ENCODE data around the gene TP53BP2. TPM values are rescaled to one million over a fixed set of nuclear protein-coding genes. Genes with fewer than 3 reads are reported as not detected.
"Not testable (repeated sequence)": the region's sequence is repeated elsewhere in the genome, so short reads cannot be mapped to it uniquely, and the experiment has no call there.

TP53BP2 gene
- total and polyA plus RNA-seq, 3 experiments from 2014 or later: 16.5 to 59.6 (median 59.5) TPM

GRCh38 chr1:223741861-223742260 lies 103.9 kb downstream of the TP53BP2 start:
- H3K9me3 Mint-ChIP-seq: no peaks in the 10 kb centered on the region
- H3K4me1 Mint-ChIP-seq: peaks cover 5 to 16% (median 14%) of the 10 kb centered on the region in 3 donors
- CTCF ChIA-PET: interaction anchor here (1.0 to 2.8 kb wide), 2 partner anchors 9 to 43 kb away, joined by 4 to 7 read pairs; no protein-coding TSS in a partner anchor
- Histone ChIP-seq H3K4me1 (ENCODE audit: insufficient read depth, low read length) (no peaks in the 10 kb centered on the region), H3K9me3 (ENCODE audit: low read length) (no peaks in the 10 kb centered on the region), H3K27me3 (ENCODE audit: insufficient read depth, low read length, poor library complexity, severe bottlenecking) (no peaks in the 10 kb centered on the region), H3K27ac (ENCODE audit: low read depth, low read length) (no peak overlapping the region), H3K36me3 (ENCODE audit: insufficient read depth, low read length) (peaks cover 9% of the 10 kb centered on the region), H3K4me3 (ENCODE audit: low read length) (no peak overlapping the region)
- DNase-seq: no peak
- no peak overlapping the region for H3K4me3 Mint-ChIP-seq
- no peaks in the 10 kb centered on the region for H3K27me3 Mint-ChIP-seq
- POLR2A ChIA-PET: no interaction called here
- peak overlapping the region in 4 of 8 donors; percentile 76 to 80 (median 78) for H3K27ac Mint-ChIP-seq
- H3K36me3 Mint-ChIP-seq: peaks cover 0 to 72% (median 10%) of the 10 kb centered on the region in 3 donors

DNA sequence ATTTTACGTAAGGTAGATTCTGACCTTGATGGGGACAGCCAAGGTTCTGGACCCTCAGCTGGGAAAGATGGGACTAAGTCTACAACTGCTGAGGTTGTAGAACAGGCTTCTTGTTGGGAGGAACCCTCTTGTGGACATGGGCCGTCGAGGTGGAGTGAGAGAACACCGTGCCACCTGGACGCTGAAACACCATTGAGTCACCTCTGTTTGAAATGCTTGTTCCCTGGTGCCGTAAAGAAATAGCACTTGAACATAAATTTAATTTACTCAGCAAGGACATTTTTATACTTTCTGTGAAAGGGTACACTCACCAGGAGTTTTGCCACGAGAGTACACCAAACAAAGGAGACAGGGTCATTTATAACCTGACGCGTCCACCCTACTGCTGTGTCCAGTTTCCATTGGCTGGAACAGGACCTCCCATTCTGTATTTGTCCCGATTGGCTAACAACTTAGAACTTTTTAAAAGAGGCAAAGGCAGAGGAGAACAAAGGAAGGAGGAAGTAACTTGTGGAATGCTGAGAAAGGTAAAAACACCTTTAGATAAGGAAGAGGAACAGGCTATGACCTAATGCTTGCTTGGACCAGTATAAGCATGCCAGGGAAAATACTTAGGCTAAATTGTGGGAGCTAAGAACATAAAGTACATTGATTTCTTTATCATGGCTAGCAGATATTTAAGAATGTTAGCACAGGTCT lies 105.6 kb downstream of the TP53BP2 start:
- peaks cover 10% of the 10 kb centered on the region for H3K36me3 ChIP-seq (ENCODE audit: insufficient read depth, low read length)
- Mint-ChIP-seq H3K27ac (peak overlapping the region in 7 of 8 donors; percentile 30 to 83 (median 52)), H3K36me3 (peaks cover 0 to 64% (median 9%) of the 10 kb centered on the region in 3 donors), H3K4me1 (peaks cover 9 to 24% (median 22%) of the 10 kb centered on the region in 3 donors)
- DNase-seq; H3K9me3 Mint-ChIP-seq; H3K27ac ChIP-seq (ENCODE audit: low read depth, low read length); H3K4me3 Mint-ChIP-seq; H3K27me3 ChIP-seq (ENCODE audit: insufficient read depth, low read length, poor library complexity, severe bottlenecking); H3K9me3 ChIP-seq (ENCODE audit: low read length); H3K27me3 Mint-ChIP-seq; H3K4me3 ChIP-seq (ENCODE audit: low read length); H3K4me1 ChIP-seq (ENCODE audit: insufficient read depth, low read length); POLR2A ChIA-PET: not testable (repeated sequence)
- CTCF ChIA-PET: interaction anchor here (1.3 to 2.8 kb wide), 2 partner anchors 9 to 41 kb away, joined by 5 to 7 read pairs; no protein-coding TSS in a partner anchor

DNA sequence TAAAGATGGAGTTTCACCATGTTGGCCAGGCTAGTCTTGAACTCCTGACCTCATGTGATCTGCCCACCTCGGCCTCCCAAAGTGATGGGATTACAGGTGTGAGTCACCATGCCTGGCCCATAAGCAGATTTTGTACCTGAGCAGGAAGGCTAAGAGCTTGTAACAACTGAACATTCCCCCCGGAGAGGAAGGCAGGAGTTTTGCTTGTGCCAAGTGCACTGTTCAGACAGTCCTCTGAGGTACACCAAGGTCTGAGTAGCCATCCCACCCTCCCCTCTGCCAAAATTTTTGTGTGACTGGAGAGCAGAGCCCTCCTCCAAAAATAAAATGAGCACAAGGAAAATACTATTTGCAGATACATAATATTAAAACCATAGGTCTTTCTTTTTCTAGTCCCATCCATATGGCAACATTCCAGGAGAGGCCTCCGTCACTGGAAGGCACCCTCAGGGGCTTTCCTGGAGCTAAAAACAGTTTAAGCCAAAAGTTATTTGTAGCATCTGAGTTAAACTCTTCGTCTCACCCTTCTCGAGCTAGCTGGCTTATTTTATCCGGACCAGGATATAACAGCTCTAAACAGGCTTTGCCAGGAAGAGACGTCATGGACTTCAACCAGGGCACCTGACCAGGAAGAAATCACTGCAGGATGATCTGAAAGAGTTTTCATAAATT lies 106.2 kb downstream of the TP53BP2 start:
- Mint-ChIP-seq H3K27me3 (no peaks in the 10 kb centered on the region), H3K4me1 (peaks cover 11 to 27% (median 24%) of the 10 kb centered on the region in 3 donors), H3K36me3 (peaks cover 0 to 62% (median 9%) of the 10 kb centered on the region in 3 donors), H3K27ac (peak overlapping the region in 7 of 8 donors; percentile 30 to 87 (median 64)), H3K4me3 (no peak overlapping the region), H3K9me3 (no peaks in the 10 kb centered on the region)
- Histone ChIP-seq H3K27me3 (ENCODE audit: insufficient read depth, low read length, poor library complexity, severe bottlenecking) (no peaks in the 10 kb centered on the region), H3K27ac (ENCODE audit: low read depth, low read length) (no peak overlapping the region), H3K9me3 (ENCODE audit: low read length) (no peaks in the 10 kb centered on the region), H3K4me1 (ENCODE audit: insufficient read depth, low read length) (no peaks in the 10 kb centered on the region), H3K36me3 (ENCODE audit: insufficient read depth, low read length) (peaks cover 10% of the 10 kb centered on the region), H3K4me3 (ENCODE audit: low read length) (no peak overlapping the region)
- no peak for DNase-seq
- POLR2A ChIA-PET: no interaction called here
- CTCF ChIA-PET: interaction anchor here (1.9 to 3.4 kb wide), 3 partner anchors 9 to 41 kb away, joined by 5 to 27 read pairs (median 7); no protein-coding TSS in a partner anchor

DNA sequence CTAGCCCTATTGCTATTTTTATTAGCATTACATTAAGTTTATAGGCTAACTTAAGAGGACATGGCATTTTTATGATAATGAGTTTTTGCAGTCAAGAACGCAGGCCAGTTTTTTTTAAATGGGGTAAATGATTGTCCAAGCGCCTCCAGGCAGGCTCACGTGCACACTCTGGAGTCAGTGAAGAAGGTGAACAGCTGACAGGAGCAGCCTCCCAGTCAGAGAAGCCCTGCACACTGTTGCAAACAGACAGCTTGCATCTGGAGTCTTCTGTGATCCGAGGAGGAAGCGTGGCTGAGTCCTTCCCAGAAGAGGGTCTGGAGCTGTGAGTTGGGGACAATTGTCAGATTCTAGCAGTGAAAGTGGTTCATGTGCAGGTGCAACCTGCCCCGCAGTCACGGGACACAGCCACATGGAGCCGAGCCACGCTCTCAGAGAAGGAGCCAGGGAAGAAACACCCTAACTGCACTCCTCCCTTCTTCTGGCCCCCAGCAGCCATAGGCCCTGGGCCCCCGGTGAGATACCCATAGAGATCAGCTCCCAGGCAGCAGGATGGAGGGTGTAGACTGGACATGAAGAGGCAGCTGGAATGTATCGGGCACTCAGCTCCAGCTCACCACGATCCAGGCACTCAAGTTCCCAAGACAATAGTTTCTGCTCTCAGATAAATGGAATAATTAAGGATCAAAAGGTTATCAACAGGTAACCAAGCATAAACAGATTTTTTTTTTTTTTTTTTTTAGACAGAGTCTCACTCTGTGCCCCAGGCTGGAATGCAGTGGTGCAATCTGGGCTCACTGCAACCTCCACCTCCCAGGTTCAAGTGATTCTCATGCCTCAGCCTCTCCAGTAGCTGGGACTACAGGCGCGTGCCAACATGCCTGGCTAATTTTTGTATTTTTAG lies 107.0 kb downstream of the TP53BP2 start:
- H3K27me3 Mint-ChIP-seq: no peaks in the 10 kb centered on the region
- Histone ChIP-seq H3K27me3 (ENCODE audit: insufficient read depth, low read length, poor library complexity, severe bottlenecking) (no peaks in the 10 kb centered on the region), H3K27ac (ENCODE audit: low read depth, low read length) (no peak overlapping the region), H3K36me3 (ENCODE audit: insufficient read depth, low read length) (peaks cover 4% of the 10 kb centered on the region), H3K4me3 (ENCODE audit: low read length) (no peak overlapping the region), H3K9me3 (ENCODE audit: low read length) (no peaks in the 10 kb centered on the region), H3K4me1 (ENCODE audit: insufficient read depth, low read length) (no peaks in the 10 kb centered on the region)
- peak overlapping the region in 7 of 8 donors; percentile 6 to 86 (median 66) for H3K27ac Mint-ChIP-seq
- no peaks in the 10 kb centered on the region for H3K9me3 Mint-ChIP-seq
- H3K4me3 Mint-ChIP-seq: no peak overlapping the region
- DNase-seq: no peak
- CTCF ChIA-PET: interaction anchor here (1.9 to 3.4 kb wide), 2 partner anchors 10 to 40 kb away, joined by 5 to 27 read pairs; no protein-coding TSS in a partner anchor
- POLR2A ChIA-PET: no interaction called here
- H3K36me3 Mint-ChIP-seq: peaks cover 0 to 59% (median 9%) of the 10 kb centered on the region in 3 donors
- H3K4me1 Mint-ChIP-seq: peaks cover 13 to 32% (median 25%) of the 10 kb centered on the region in 3 donors

DNA sequence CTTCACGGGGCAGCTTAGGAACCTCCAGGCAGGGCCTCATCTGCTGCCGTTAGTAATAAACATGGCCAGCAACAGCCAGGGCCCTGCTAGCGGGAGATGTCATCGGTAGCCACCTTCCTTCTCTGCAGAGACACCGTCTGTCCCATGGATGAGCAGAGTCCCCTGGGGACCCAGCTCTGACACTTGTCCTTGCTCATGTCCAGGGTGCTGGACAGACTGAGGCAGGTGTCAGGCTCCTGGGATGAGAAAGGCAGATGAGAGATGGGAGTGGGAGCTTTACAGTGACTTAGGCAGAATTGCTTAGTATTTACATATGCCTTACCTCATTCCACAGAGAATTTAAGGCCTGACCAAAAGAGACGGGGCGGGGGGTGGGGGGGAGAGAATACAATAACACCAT lies 108.4 kb downstream of the TP53BP2 start:
- Histone ChIP-seq H3K4me1 (ENCODE audit: insufficient read depth, low read length) (no peaks in the 10 kb centered on the region), H3K4me3 (ENCODE audit: low read length) (no peak overlapping the region), H3K36me3 (ENCODE audit: insufficient read depth, low read length) (peaks cover 3% of the 10 kb centered on the region), H3K27me3 (ENCODE audit: insufficient read depth, low read length, poor library complexity, severe bottlenecking) (no peaks in the 10 kb centered on the region), H3K27ac (ENCODE audit: low read depth, low read length) (no peak overlapping the region), H3K9me3 (ENCODE audit: low read length) (no peaks in the 10 kb centered on the region)
- peaks cover 17 to 44% (median 39%) of the 10 kb centered on the region in 3 donors for H3K4me1 Mint-ChIP-seq
- no peaks in the 10 kb centered on the region for H3K27me3 Mint-ChIP-seq
- no peak for DNase-seq
- CTCF ChIA-PET: interaction anchor here (1.9 to 3.4 kb wide), 2 partner anchors 12 to 39 kb away, joined by 5 to 27 read pairs; no protein-coding TSS in a partner anchor
- POLR2A ChIA-PET: no interaction called here
- H3K36me3 Mint-ChIP-seq: peaks cover 0 to 58% (median 4%) of the 10 kb centered on the region in 3 donors
- H3K4me3 Mint-ChIP-seq: no peak overlapping the region
- H3K9me3 Mint-ChIP-seq: no peaks in the 10 kb centered on the region
- H3K27ac Mint-ChIP-seq: peak overlapping the region in 6 of 8 donors; percentile 24 to 78 (median 53)

GRCh38 chr1:223736638-223737037 lies 109.1 kb downstream of the TP53BP2 start:
- peaks cover 23 to 51% (median 46%) of the 10 kb centered on the region in 3 donors for H3K4me1 Mint-ChIP-seq
- H3K4me1 ChIP-seq (ENCODE audit: insufficient read depth, low read length); H3K27ac ChIP-seq (ENCODE audit: low read depth, low read length); H3K4me3 ChIP-seq (ENCODE audit: low read length); H3K36me3 ChIP-seq (ENCODE audit: insufficient read depth, low read length); H3K27me3 Mint-ChIP-seq; POLR2A ChIA-PET; H3K27me3 ChIP-seq (ENCODE audit: insufficient read depth, low read length, poor library complexity, severe bottlenecking); H3K4me3 Mint-ChIP-seq; H3K9me3 Mint-ChIP-seq; H3K9me3 ChIP-seq (ENCODE audit: low read length); DNase-seq: not testable (repeated sequence)
- CTCF ChIA-PET: interaction anchor here (3.4 kb wide), 1 partner anchor 12 kb away, joined by 27 read pairs; no protein-coding TSS in a partner anchor
- H3K36me3 Mint-ChIP-seq: peaks cover 0 to 62% (median 4%) of the 10 kb centered on the region in 3 donors
- peak overlapping the region in 7 of 8 donors; percentile 59 to 94 (median 83) for H3K27ac Mint-ChIP-seq

- H3K9me3 Mint-ChIP-seq: no peaks in the 10 kb centered on the region
- CTCF ChIA-PET: interaction anchor here (0.9 to 1.6 kb wide), 3 partner anchors 15 to 37 kb away, joined by 3 to 8 read pairs (median 3); no protein-coding TSS in a partner anchor
Measured at GRCh38 chr1:223733898-223734852, 111.6 kb downstream of the TP53BP2 start.

More at GRCh38 chr1:223733898-223734852, 111.6 kb downstream of the TP53BP2 start:
- Histone ChIP-seq H3K4me3 (ENCODE audit: low read length) (no peak overlapping the region), H3K9me3 (ENCODE audit: low read length) (no peaks in the 10 kb centered on the region), H3K27me3 (ENCODE audit: insufficient read depth, low read length, poor library complexity, severe bottlenecking) (no peaks in the 10 kb centered on the region), H3K27ac (ENCODE audit: low read depth, low read length) (no peak overlapping the region), H3K36me3 (ENCODE audit: insufficient read depth, low read length) (peaks cover 9% of the 10 kb centered on the region), H3K4me1 (ENCODE audit: insufficient read depth, low read length) (no peaks in the 10 kb centered on the region)
- peaks cover 41 to 74% (median 56%) of the 10 kb centered on the region in 3 donors for H3K4me1 Mint-ChIP-seq
- POLR2A ChIA-PET: no interaction called here
- peak overlapping the region in 1 of 7 donors; percentile 21 for H3K4me3 Mint-ChIP-seq
- no peak for DNase-seq
- H3K27me3 Mint-ChIP-seq: no peaks in the 10 kb centered on the region
- peak overlapping the region in 7 of 8 donors; percentile 34 to 92 (median 61) for H3K27ac Mint-ChIP-seq
- H3K36me3 Mint-ChIP-seq: peaks cover 0 to 65% (median 6%) of the 10 kb centered on the region in 3 donors

Data from CD8-positive, alpha-beta memory T cell (primary cell).